Measurements from ENCODE around the gene PTPRE.

PTPRE gene

DNA sequence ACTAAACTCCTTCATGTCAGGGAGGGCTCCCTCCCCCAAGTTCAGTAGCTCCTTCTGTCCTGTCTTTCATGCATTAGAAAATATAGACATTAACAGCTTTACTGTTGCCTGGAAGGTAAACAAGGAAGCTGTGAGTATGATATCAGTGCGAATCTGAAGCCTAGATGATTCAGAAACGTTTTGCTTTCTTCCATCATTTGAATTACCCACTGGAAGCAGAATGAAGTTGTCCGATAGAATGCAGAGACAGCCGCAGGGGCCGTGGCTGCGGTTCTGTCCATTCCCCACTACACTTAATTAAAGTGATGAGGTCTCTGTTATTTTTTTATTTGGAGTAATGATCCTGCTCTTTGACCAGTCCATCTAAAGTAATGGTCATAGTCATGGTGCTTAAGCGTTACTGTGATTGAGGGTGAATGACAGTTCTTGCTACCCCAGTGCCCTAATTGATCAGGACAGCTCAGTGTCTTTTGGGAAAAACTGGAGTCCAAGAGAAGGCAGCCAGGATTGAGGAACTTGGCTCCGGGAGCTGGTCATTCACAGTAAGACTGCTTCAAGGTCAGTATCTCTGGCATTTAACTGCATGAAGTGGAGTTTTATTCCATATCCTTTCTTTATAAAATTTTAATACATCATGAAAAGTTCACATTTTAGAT lies 69.9 kb downstream of the PTPRE start:
- Histone ChIP-seq H3K27me3 (replicated peaks) (no peaks in the 10 kb centered on the region), H3K36me3 (replicated peaks) (no peaks in the 10 kb centered on the region), H3K4me3 (ENCODE audit: low read depth, low read length) (no peak overlapping the region), H3K27ac (peak overlapping the region; percentile 90)
- TF ChIP-seq, protein P1, sequence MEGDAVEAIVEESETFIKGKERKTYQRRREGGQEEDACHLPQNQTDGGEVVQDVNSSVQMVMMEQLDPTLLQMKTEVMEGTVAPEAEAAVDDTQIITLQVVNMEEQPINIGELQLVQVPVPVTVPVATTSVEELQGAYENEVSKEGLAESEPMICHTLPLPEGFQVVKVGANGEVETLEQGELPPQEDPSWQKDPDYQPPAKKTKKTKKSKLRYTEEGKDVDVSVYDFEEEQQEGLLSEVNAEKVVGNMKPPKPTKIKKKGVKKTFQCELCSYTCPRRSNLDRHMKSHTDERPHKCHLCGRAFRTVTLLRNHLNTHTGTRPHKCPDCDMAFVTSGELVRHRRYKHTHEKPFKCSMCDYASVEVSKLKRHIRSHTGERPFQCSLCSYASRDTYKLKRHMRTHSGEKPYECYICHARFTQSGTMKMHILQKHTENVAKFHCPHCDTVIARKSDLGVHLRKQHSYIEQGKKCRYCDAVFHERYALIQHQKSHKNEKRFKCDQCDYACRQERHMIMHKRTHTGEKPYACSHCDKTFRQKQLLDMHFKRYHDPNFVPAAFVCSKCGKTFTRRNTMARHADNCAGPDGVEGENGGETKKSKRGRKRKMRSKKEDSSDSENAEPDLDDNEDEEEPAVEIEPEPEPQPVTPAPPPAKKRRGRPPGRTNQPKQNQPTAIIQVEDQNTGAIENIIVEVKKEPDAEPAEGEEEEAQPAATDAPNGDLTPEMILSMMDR (IDR thresholded peaks at IDR 0.05; ENCODE audit: low read depth, low read length, missing control alignments), result no peak
- in situ Hi-C loops (cut with HindIII; ENCODE audit: low pct_ligation_motif_present, low sequenced_read_pairs), result no loop called here
- DNase-seq, result peak; percentile 36

DNA sequence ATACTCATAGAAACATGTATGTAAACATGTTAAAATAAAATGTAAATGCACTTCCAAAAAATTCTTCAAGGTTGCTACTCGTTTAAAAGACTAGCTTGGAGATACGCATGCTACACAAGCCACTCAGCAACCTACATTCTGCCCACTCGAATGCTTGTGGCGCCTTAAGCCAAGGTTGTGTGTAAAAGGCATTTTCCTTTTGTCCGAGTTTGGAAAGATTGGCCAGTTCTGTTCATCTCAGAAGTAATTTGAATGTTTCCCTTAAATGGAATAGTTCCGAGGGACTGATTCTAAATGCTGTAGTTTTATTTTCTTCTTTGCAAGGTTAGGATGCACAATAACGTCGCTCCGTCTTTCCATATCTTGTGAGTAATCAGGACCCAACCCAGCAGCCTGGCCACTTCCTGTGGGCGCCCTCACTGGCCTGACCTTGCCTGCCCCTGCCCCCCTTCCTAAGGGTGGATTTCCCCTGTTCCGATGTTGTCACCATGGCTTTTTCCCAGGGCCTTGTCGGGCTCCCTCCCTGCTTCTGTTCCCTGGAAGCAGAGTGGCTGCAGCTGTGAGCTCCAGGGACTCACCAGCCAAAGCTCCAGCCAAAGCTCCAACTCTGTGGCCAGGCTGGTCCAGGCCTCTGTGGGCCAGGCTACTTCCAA lies 70.6 kb downstream of the PTPRE start:
- peak overlapping the region; percentile 0 for H3K4me3 ChIP-seq (ENCODE audit: low read depth, low read length)
- peak overlapping the region; percentile 90 for H3K27ac ChIP-seq
- DNase-seq, result peak; percentile 88

DNA sequence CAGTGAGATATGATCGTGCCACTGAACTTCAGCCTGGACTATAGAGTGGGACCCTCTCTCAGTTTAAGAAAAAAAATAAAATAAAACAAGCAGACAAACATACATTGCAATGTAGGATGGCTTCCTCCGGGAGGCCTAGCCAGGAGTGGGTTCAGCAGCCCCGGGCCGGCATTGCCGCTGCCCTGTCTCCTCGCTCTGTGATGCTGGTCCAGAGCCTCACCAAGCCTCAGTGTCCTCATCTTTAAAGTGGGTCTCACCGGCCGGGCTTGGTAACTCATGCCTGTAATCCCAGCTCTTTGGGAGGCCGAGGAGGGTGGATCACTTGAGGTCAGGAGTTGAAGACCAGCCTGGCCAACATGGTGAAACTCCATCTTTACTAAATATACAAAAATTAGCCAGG lies 71.6 kb downstream of the PTPRE start:
- no peaks in the 10 kb centered on the region for H3K27me3 ChIP-seq (replicated peaks)
- peak overlapping the region; percentile 90 for H3K27ac ChIP-seq
- H3K4me3 ChIP-seq (ENCODE audit: low read depth, low read length), result no peak overlapping the region
- DNase-seq, result no peak
- no peaks in the 10 kb centered on the region for H3K36me3 ChIP-seq (replicated peaks)
- in situ Hi-C loops (cut with HindIII; ENCODE audit: low pct_ligation_motif_present, low sequenced_read_pairs), result no loop called here
- TF ChIP-seq, protein P1 (IDR thresholded peaks at IDR 0.05; ENCODE audit: low read depth, low read length, missing control alignments), result peak; percentile 10

More for the DNA sequence above, 70.6 kb downstream of the PTPRE start:
- Histone ChIP-seq H3K36me3 (replicated peaks) (no peaks in the 10 kb centered on the region), H3K27me3 (replicated peaks) (no peaks in the 10 kb centered on the region)
- in situ Hi-C loops (cut with HindIII; ENCODE audit: low pct_ligation_motif_present, low sequenced_read_pairs), result no loop called here
- TF ChIP-seq, protein P1 (IDR thresholded peaks at IDR 0.05; ENCODE audit: low read depth, low read length, missing control alignments), result no peak

DNA sequence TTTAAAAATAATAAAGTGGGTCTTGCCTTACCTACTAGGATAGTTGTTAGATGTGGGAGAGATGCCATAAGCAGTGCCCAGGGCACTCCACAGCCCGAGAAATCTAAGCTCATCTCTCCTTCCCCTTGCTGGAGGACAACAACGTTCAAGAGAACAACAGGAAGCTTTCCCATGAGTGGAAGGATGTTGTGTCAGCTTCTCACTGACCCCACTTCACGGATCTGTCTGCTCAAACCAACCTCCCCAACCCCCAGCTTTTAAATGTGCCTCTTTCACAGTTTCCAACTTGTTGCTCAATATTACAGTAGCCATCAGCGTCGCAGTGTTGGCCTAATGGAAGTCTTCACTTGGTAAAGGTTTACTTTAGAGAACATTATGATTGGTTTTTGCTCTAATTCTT lies 72.1 kb downstream of the PTPRE start:
- Histone ChIP-seq H3K27ac (peak overlapping the region; percentile 90), H3K27me3 (replicated peaks) (no peaks in the 10 kb centered on the region), H3K4me3 (ENCODE audit: low read depth, low read length) (no peak overlapping the region), H3K36me3 (replicated peaks) (peaks cover under 1% of the 10 kb centered on the region)
- in situ Hi-C loops (cut with HindIII; ENCODE audit: low pct_ligation_motif_present, low sequenced_read_pairs), result no loop called here
- TF ChIP-seq, protein P1 (IDR thresholded peaks at IDR 0.05; ENCODE audit: low read depth, low read length, missing control alignments), result no peak
- DNase-seq, result no peak

DNA sequence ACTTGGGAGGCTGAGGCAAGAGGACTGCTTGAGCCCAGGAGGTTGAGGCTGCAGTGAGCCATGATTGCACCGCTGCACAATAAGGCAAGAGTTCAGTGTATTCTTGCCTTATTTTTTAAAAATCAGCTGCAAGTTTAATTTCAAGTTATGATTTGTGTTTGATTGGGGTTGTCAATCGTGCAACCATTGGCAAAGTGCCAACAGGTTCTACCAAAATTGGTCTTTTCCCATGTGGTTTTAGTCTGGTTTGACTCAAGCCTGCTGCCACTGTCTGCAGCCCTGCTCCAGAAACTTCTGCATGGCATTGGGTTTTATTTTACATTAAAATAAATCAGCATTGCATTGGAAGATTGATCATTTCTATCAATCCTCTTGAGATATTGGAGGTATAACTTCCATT lies 72.7 kb downstream of the PTPRE start:
- Histone ChIP-seq H3K27ac (no peak overlapping the region), H3K4me3 (ENCODE audit: low read depth, low read length) (no peak overlapping the region), H3K36me3 (replicated peaks) (peaks cover 4% of the 10 kb centered on the region), H3K27me3 (replicated peaks) (no peaks in the 10 kb centered on the region)
- DNase-seq, result no peak
- TF ChIP-seq, protein P1 (IDR thresholded peaks at IDR 0.05; ENCODE audit: low read depth, low read length, missing control alignments), result no peak
- in situ Hi-C loops (cut with HindIII; ENCODE audit: low pct_ligation_motif_present, low sequenced_read_pairs), result no loop called here

Data from brain microvascular endothelial cell (primary cell).